ENCODE results near the gene ARSB.
A peak's percentile ranks its signal among the peaks of the same experiment; 100 is the strongest.

ARSB gene

DNA sequence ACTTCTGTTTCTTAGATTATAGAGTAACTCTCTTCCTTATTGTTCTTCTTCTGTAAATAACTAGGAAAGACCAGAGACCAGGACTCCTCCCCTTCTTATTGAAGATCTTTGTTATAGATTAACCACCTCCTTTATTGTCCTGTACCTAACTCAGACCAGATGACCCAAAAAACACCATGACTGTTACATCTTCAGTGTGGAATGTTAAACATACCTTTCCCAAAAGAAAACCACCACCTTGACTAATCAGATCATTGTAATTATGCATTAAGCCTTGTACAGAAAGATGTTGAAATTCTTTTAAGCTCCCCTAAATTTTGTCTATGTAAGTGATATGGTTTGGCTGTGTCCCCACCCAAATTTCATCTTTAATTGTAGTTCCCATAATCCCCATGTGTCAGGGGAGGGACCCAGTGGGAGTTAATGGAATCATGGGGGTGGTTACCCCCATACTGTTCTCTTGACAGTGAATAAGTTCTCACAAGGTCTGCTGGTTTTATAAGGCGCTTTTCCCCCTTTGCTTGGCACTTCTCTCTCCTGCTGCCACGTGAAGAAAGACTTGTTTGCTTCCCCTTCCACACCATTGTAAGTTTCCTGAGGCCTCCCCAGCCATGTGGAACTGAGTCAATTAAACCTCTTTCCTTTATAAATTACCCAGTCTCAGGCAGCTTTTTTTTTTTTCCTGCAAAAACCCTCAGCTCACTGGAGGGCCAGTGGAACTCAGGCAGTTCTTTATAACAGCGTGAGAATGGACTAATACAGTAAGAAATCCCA lies 26.3 kb downstream of the ARSB start:
- no peak overlapping the region for H2BK15ac ChIP-seq (ENCODE audit: low read depth, poor library complexity, severe bottlenecking)
- no peak overlapping the region for H3K18ac ChIP-seq (ENCODE audit: low read depth in 1 of 2, low read length in 2 of 2)
- no peak overlapping the region for H4K8ac ChIP-seq (ENCODE audit: low read length)
- H3K4me2 ChIP-seq (ENCODE audit: low read length, poor library complexity, severe bottlenecking) = no peak overlapping the region
- no peak overlapping the region for H2BK5ac ChIP-seq (ENCODE audit: low read depth, low read length, poor library complexity, severe bottlenecking)
- H2AFZ ChIP-seq (ENCODE audit: low read depth, low read length) = no peak overlapping the region
- peak overlapping the region; percentile 30 for H3K27ac ChIP-seq (ENCODE audit: low read length, poor library complexity, severe bottlenecking)
- no peak overlapping the region for H2BK120ac ChIP-seq (ENCODE audit: low read depth, low read length)
- H3K79me1 ChIP-seq (replicated peaks; ENCODE audit: low read length, poor library complexity, severe bottlenecking) = no peaks in the 10 kb centered on the region
- H3K36me3 ChIP-seq (ENCODE audit: control insufficient read depth in 1 of 2, insufficient read depth in 2 of 2, low read depth in 1 of 2, low read length in 2 of 2) = peaks cover 0 to 4% of the 10 kb centered on the region in 2 experiments
- H3K9ac ChIP-seq (ENCODE audit: low read length) = no peak overlapping the region
- no peak overlapping the region for H3K4me3 ChIP-seq (ENCODE audit: insufficient read depth in 1 of 2, low read depth in 1 of 2, low read length in 2 of 2)
- H2BK12ac ChIP-seq (ENCODE audit: low read length in 2 of 2) = no peak overlapping the region
- no peak overlapping the region for H3K14ac ChIP-seq (ENCODE audit: low read length in 2 of 2)
- H3K27me3 ChIP-seq (ENCODE audit: control insufficient read depth in 1 of 2, insufficient read depth in 1 of 2, low read length in 2 of 2) = no peaks in the 10 kb centered on the region
- WGBS = 90% methylated on average over 3 of the region's 3 CpGs
- no peak for DNase-seq
- no peaks in the 10 kb centered on the region for H3K9me3 ChIP-seq (ENCODE audit: control insufficient read depth, low read length)
- no peak overlapping the region for H3K4ac ChIP-seq (ENCODE audit: low read depth in 1 of 2, low read length in 2 of 2)
- H4K91ac ChIP-seq (ENCODE audit: low read length) = no peak overlapping the region
- H3K4me1 ChIP-seq (ENCODE audit: control insufficient read depth, insufficient read depth, low read depth, low read length) = peaks cover 5% of the 10 kb centered on the region
- H3K23ac ChIP-seq (ENCODE audit: low read length in 2 of 2) = no peak overlapping the region
- no peak overlapping the region for H2AK5ac ChIP-seq (ENCODE audit: low read length, severe bottlenecking)

- Histone ChIP-seq H3K27me3 (ENCODE audit: control insufficient read depth in 1 of 2, insufficient read depth in 1 of 2, low read length in 2 of 2) (no peaks in the 10 kb centered on the region), H3K4ac (ENCODE audit: low read depth in 1 of 2, low read length in 2 of 2) (no peak overlapping the region), H3K4me3 (ENCODE audit: insufficient read depth in 1 of 2, low read depth in 1 of 2, low read length in 2 of 2) (no peak overlapping the region), H2AFZ (ENCODE audit: low read depth, low read length) (no peak overlapping the region), H2BK5ac (ENCODE audit: low read depth, low read length, poor library complexity, severe bottlenecking) (no peak overlapping the region), H2AK5ac (ENCODE audit: low read length, severe bottlenecking) (no peak overlapping the region), H3K36me3 (ENCODE audit: control insufficient read depth in 1 of 2, insufficient read depth in 2 of 2, low read depth in 1 of 2, low read length in 2 of 2) (no peaks in the 10 kb centered on the region), H2BK12ac (ENCODE audit: low read length in 2 of 2) (no peak overlapping the region), H3K9ac (ENCODE audit: low read length) (no peak overlapping the region), H3K14ac (ENCODE audit: low read length in 2 of 2) (no peak overlapping the region), H2BK120ac (ENCODE audit: low read depth, low read length) (no peak overlapping the region), H3K79me1 (replicated peaks; ENCODE audit: low read length, poor library complexity, severe bottlenecking) (peaks cover 2% of the 10 kb centered on the region), H4K91ac (ENCODE audit: low read length) (no peak overlapping the region), H3K9me3 (ENCODE audit: control insufficient read depth, low read length) (no peaks in the 10 kb centered on the region), H3K27ac (ENCODE audit: low read length, poor library complexity, severe bottlenecking) (no peak overlapping the region), H3K18ac (ENCODE audit: low read depth in 1 of 2, low read length in 2 of 2) (no peak overlapping the region), H3K23ac (ENCODE audit: low read length in 2 of 2) (no peak overlapping the region), H3K4me2 (ENCODE audit: low read length, poor library complexity, severe bottlenecking) (no peak overlapping the region), H4K8ac (ENCODE audit: low read length) (no peak overlapping the region), H3K4me1 (ENCODE audit: control insufficient read depth, insufficient read depth, low read depth, low read length) (peaks cover 7% of the 10 kb centered on the region), H2BK15ac (ENCODE audit: low read depth, poor library complexity, severe bottlenecking) (no peak overlapping the region)
- WGBS = no CpG with 5 or more reads among the region's 1 CpG
- no peak for DNase-seq
Observed at GRCh38 chr5:78956901-78957300, 28.2 kb downstream of the ARSB start.

GRCh38 chr5:78953092-78953800 lies 31.9 kb downstream of the ARSB start:
- 79% methylated on average over 4 of the region's 4 CpGs for WGBS
- H2AK5ac ChIP-seq (ENCODE audit: low read length, severe bottlenecking) = no peak overlapping the region
- peaks cover 4% of the 10 kb centered on the region for H3K4me1 ChIP-seq (ENCODE audit: control insufficient read depth, insufficient read depth, low read depth, low read length)

DNA sequence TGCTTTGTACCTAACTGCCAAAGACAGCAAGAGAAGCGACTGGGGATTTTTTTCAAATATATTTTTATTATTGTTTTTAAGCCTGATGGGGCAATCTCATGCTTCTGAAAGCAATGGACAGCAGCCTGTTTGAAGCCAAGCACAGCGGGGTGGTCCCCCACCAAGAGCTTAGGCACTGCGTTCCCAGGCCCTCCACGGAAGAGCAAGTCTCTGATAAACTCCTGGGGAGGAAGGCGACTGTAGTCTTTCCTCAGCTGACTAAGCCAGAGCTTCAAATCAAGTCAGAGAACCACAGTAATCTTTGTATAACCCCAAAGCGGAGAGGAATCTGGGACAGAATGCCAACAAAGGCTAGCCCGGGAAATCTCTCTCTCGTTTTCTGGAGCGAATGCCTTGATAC lies 54.4 kb downstream of the ARSB start:
- Histone ChIP-seq H4K91ac (ENCODE audit: low read length) (no peak overlapping the region), H3K36me3 (ENCODE audit: control insufficient read depth in 1 of 2, insufficient read depth in 2 of 2, low read depth in 1 of 2, low read length in 2 of 2) (no peaks in the 10 kb centered on the region), H3K4me2 (ENCODE audit: low read length, poor library complexity, severe bottlenecking) (peak overlapping the region; percentile 37), H2BK15ac (ENCODE audit: low read depth, poor library complexity, severe bottlenecking) (no peak overlapping the region), H3K27ac (ENCODE audit: low read length, poor library complexity, severe bottlenecking) (peak overlapping the region; percentile 70), H4K8ac (ENCODE audit: low read length) (peak overlapping the region; percentile 55), H3K9ac (ENCODE audit: low read length) (peak overlapping the region; percentile 64), H3K4me3 (ENCODE audit: insufficient read depth in 1 of 2, low read depth in 1 of 2, low read length in 2 of 2) (peak overlapping the region in 1 of 2 experiments; percentile 64), H3K23ac (ENCODE audit: low read length in 2 of 2) (no peak overlapping the region), H2BK120ac (ENCODE audit: low read depth, low read length) (no peak overlapping the region), H3K18ac (ENCODE audit: low read depth in 1 of 2, low read length in 2 of 2) (no peak overlapping the region), H2AK5ac (ENCODE audit: low read length, severe bottlenecking) (no peak overlapping the region), H2BK12ac (ENCODE audit: low read length in 2 of 2) (no peak overlapping the region), H3K14ac (ENCODE audit: low read length in 2 of 2) (no peak overlapping the region), H3K79me1 (replicated peaks; ENCODE audit: low read length, poor library complexity, severe bottlenecking) (peaks cover 1% of the 10 kb centered on the region), H2AFZ (ENCODE audit: low read depth, low read length) (no peak overlapping the region), H2BK5ac (ENCODE audit: low read depth, low read length, poor library complexity, severe bottlenecking) (no peak overlapping the region), H3K27me3 (ENCODE audit: control insufficient read depth in 1 of 2, insufficient read depth in 1 of 2, low read length in 2 of 2) (no peaks in the 10 kb centered on the region), H3K4ac (ENCODE audit: low read depth in 1 of 2, low read length in 2 of 2) (no peak overlapping the region), H3K9me3 (ENCODE audit: control insufficient read depth, low read length) (no peaks in the 10 kb centered on the region), H3K4me1 (ENCODE audit: control insufficient read depth, insufficient read depth, low read depth, low read length) (peaks cover 11% of the 10 kb centered on the region)
- WGBS = 76% methylated on average over 8 of the region's 9 CpGs
- DNase-seq = no peak

More at GRCh38 chr5:78953092-78953800, 31.9 kb downstream of the ARSB start:
- no peak overlapping the region for H2AFZ ChIP-seq (ENCODE audit: low read depth, low read length)
- no peak overlapping the region for H3K14ac ChIP-seq (ENCODE audit: low read length in 2 of 2)
- no peak overlapping the region for H3K9ac ChIP-seq (ENCODE audit: low read length)
- H2BK5ac ChIP-seq (ENCODE audit: low read depth, low read length, poor library complexity, severe bottlenecking) = no peak overlapping the region
- no peak overlapping the region for H2BK15ac ChIP-seq (ENCODE audit: low read depth, poor library complexity, severe bottlenecking)
- H4K91ac ChIP-seq (ENCODE audit: low read length) = no peak overlapping the region
- no peak overlapping the region for H3K4me3 ChIP-seq (ENCODE audit: insufficient read depth in 1 of 2, low read depth in 1 of 2, low read length in 2 of 2)
- H2BK120ac ChIP-seq (ENCODE audit: low read depth, low read length) = no peak overlapping the region
- H3K4me2 ChIP-seq (ENCODE audit: low read length, poor library complexity, severe bottlenecking) = no peak overlapping the region
- H3K27me3 ChIP-seq (ENCODE audit: control insufficient read depth in 1 of 2, insufficient read depth in 1 of 2, low read length in 2 of 2) = no peaks in the 10 kb centered on the region
- H2BK12ac ChIP-seq (ENCODE audit: low read length in 2 of 2) = no peak overlapping the region
- H3K36me3 ChIP-seq (ENCODE audit: control insufficient read depth in 1 of 2, insufficient read depth in 2 of 2, low read depth in 1 of 2, low read length in 2 of 2) = no peaks in the 10 kb centered on the region
- H3K79me1 ChIP-seq (replicated peaks; ENCODE audit: low read length, poor library complexity, severe bottlenecking) = peaks cover 2% of the 10 kb centered on the region
- no peak overlapping the region for H3K4ac ChIP-seq (ENCODE audit: low read depth in 1 of 2, low read length in 2 of 2)
- H3K27ac ChIP-seq (ENCODE audit: low read length, poor library complexity, severe bottlenecking) = no peak overlapping the region
- H3K23ac ChIP-seq (ENCODE audit: low read length in 2 of 2) = no peak overlapping the region
- H4K8ac ChIP-seq (ENCODE audit: low read length) = no peak overlapping the region
- H3K9me3 ChIP-seq (ENCODE audit: control insufficient read depth, low read length) = no peaks in the 10 kb centered on the region
- peak; percentile 9 for DNase-seq
- H3K18ac ChIP-seq (ENCODE audit: low read depth in 1 of 2, low read length in 2 of 2) = peak overlapping the region in 1 of 2 experiments; percentile 6
